ENCODE results near the gene CDHR3.
"Not testable (repeated sequence)": the region's sequence is repeated elsewhere in the genome, so short reads cannot be mapped to it uniquely, and the experiment has no call there.

Gene CDHR3

DNA sequence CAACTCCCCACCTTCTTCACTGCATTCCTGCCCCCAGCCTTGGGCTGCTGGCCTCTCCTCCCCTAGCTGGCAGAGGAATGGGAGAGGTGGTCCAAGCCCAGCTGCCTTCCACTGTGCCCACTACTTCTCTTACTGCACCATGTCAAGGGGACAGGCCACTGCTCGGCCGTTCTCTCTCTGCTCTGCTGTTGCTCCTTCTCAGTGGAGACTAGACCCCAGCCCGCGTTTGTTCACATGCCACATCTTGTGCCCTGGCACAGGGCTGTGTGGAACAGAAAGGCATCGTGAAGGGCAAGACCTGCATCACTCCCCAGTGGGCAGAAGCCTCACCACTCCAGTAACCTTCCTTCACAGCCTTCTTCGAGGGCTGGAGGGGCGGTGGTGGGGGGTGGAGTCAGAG is 711 bp upstream of the CDHR3 start:
- DNase-seq: no peak

DNA sequence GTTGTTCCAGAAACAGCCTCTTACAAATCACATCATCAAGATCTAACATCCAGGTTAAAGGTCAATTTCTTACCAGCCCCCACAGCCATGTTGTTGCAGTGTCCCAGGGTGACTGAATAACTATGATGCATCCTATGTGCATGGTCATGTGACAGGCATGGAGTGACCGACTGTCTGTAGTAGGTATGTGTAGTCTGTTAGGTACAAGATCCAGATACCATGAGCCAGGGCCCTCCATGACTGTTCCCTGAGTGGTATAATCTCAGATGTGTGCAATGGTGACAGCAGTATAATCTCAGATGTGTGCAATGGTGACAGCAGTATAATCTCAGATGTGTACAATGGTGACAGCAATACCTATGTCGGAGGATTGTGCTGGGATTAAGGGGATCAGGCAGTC is 8.8 kb downstream of the CDHR3 start:
- no peak for DNase-seq

DNA sequence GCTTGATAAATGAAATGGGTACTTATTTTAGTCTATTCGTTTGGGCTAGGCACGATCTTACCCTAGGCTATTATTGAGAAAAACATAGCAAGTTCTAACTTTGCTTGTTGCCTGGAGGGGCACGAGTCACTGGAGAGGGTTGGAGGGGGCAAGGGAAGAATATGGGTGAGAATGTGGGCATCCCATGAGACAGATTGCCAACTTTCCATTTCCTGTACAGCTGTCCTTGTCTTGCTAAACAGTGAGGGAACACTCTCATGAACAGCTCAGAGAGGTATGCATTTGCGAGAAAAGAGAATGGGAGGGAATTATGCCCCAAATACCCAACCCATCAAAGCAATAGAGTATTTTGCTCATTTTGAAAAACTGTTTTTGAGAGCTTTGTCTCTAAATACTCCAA is 9.2 kb downstream of the CDHR3 start:
- DNase-seq: no peak

DNA sequence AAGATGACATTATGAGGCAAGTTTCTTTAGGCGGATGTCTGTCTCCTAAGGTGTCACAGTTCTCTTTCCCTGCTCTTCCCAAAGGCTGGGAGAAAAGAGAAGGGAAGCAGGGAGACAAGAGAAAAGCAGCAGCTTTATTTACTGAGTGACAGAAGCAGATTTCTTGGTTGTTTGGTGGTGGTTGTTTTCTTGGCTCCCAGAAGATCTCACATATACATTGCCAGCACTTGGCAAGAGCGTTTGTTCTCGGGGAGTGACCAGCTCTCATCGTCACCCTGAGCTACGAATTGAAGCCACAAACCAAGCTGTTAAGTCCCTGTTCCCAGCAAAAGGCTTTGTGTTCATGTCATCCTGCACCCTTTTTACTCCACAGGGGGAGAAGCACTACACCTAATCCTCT is 11.4 kb downstream of the CDHR3 start:
- no peak for DNase-seq

DNA sequence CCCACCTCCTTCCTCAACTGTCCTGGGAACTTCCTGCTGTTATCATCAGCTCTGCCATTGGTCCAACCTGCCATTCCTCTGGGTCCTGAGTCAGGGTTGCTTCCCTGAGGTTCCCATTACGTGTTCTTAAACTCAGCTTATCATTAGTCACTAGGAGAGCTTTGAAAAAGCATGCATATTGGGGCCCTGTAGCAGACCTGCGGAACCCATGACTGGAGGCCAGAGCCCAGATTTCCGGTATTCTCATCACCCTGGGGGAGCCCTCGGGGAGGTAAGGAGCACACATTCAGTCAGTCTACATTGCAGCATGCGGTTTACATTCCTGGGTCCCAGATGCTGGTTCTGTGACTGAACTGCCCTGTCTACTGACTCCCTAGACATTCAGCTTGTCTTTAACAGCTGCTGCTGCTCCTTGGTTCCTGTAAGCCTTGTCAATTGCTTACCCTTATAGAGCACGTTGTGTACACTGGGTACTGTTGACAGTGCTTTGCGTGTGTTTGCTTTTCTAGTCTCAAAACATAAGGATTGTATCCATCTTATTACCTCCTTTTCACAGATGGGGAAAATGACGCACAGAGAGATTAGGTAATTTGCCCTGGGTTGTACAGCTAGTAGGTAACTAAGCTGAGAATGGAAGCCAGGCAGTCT is 12.8 kb downstream of the CDHR3 start:
- no peak for DNase-seq

DNA sequence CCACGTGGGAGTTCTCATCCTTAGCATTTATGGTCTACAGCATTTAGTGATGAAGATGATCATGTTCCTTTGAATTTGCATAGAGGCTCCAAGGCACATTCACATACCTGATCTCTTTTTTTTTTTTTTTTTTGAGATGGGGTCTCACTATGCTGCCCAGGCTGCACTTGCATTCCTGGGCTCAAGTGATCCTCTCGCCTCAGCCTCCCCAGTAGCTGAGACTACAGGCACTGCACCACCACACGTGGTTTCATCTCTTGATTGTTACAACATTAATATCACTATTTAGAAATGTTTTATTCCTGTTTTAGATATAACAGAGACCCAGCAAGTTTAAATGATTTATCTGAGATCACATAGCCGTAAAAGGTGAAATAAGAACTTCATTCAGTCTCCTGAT is 13.8 kb downstream of the CDHR3 start:
- no peak for DNase-seq

DNA sequence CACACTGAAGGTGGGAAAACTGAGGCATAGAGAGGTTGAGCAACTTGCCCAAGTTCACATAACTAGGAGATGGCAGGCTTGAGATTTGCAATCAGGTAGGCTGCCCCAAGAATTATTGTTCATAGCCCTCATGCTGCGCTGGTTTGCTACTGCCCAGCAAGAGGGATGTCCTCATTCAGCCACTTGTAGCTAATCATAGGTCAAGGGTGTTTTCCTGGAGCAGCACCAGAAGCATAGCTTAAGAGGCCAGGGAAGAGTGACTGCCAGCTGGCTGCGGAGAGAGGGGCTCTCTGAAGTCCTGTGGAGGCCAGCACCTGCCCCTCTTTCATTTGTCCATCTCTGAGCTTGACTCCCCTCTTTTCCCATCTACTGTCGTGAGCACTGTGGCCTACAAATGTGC is 15.0 kb downstream of the CDHR3 start:
- no peak for DNase-seq

DNA sequence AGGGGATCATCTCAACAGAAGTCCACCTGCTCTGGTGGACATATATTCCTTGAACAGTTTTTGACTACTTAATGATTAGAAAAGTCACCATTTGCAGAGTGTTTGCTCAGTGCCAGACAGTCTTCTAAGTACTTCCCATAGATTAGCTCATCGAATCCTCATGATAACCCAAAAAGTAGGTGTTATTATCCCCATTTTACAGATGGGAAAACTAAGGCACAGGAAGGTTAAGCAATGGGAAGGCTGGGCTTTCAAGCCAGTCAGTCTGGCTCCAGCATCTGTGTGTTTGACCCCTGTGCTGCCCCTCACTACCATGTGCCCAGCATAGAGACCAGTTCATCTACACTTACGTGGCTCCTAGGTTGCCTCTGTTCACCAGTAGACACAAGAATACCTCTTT is 15.9 kb downstream of the CDHR3 start:
- DNase-seq: no peak

DNA sequence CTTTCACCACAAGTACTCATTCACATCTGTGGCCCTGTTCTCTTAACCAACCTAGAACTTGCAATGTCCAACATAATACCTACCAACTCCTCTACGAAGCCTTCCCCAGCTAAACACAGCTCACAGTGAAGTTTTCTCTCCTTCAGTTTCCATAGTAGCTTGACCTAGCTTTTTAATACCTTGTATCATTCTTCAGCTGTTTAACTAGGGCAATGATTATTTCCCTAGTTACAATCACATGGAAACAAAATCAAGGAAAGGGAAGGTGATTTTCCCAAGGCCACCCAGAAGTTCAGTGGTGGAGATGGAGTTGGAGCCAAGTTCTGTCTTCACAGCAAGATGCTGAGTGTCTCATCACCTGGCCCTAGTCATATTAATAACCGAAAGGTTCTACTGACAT is 16.3 kb downstream of the CDHR3 start:
- no peak for DNase-seq

DNA sequence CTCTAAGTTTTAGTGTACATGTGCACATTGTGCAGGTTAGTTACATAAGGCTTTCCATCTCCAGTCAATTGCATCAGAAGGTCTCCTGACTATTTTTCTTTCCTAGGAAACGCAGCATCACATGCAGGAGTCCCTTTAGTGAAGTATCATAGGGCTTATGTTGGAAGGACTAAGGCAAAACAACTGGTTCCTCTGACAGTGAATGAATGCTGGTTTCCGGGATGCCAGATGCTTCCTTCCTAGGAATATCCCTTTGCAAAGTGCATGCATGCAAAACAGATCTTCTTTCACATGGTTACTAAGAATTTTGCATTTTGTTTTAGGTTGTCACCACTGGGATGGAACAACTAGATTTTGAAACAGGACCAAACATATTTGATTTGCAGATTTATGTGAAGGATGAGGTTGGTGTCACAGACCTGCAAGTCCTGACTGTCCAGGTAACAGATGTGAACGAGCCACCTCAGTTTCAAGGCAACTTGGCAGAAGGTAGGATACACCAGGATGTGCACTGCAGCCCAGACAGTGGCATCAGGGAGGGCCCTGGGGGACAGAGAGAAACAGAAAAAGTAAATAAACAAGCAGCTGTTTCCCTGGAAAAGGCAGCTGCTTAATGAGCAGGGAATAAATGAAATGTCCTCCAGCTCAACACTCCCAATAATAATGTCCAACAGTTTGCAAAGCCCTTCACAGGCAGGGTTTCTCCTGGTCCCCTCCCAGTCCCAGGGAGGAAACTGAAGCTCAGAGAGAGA is 17.8 kb downstream of the CDHR3 start:
- no peak for DNase-seq

DNA sequence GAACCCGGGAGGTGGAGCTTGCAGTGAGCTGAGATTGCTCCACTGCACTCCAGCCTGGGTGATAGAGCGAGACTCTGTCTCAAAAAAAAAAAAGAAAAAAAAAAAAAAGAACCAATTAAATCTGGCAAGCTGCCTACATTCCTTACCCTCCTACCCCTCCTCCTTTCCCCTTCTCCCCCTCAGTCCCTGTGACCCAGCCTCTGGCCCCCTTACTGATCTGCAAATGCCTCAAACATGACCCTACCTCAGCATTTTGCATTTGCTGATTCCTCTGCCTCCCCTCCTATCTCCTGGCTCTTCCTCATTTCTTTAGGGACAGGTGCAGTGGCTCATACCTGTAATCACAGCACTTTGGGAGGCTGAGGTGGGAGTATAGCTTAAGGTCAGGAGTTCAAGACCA is 19.3 kb downstream of the CDHR3 start:
- no peak for DNase-seq

DNA sequence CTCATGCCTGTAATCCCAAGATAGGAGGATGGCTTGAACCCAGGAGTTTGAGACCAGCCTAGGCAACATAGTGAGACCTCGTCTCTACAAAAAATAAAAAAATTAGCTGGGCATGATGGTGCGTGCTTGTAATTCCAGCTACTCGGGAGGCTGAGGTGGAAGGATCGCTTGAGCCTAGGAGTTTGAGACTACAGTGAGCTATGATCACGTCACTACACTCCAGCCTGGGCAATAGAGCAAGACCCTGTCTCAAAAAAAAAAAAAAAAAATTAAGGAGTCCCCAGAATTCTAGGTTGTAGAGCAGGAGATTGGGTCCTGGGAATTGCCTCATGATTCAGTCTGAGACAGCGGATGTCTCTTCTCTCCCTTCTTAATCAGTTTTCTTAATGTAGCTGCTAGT is 21.7 kb downstream of the CDHR3 start:
- not testable (repeated sequence) for DNase-seq

DNA sequence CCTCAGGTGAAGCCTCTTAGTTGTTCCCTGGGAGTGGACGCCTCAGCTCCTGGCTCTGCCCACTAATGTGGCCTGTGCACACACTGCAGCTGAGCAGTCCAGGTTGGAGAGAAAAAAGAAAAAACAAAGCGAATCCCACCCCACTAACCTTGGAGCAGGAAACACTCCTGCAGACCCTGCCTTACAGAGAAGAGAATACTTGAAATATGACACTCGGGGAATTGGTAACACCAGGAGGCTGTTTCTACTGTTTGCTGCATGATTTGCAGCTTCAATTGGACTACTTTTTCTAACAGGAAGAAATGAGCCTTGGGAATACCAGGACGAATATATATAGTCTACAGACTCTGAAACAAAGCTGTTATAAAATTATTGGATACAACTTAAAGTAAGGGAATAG is 22.2 kb downstream of the CDHR3 start:
- no peak for DNase-seq

DNA sequence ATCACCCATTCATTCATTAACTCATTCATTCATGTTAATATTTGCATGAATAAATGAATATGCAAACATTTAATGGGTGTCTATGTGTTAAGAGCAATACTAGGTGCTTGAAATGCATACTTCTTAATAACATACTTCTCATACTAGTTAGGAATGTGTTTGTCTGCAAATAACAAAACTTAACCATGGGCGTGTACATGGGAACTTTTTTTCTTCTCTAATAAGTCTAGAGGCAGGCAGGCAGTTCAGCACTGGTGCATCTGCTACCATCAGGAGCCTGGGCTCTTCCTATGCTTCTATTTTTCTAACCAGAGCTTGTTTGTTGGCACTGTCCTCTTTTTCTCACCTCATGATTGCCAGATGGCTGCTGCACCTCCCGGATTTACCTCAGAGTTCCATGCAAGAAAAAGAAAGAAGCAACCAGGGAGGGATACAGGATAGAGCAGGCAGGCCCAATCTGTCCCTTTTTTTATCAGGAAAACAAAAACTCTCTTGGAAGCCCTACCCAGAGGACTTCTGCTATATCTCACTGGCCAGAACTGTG is 22.7 kb downstream of the CDHR3 start:
- DNase-seq: no peak

DNA sequence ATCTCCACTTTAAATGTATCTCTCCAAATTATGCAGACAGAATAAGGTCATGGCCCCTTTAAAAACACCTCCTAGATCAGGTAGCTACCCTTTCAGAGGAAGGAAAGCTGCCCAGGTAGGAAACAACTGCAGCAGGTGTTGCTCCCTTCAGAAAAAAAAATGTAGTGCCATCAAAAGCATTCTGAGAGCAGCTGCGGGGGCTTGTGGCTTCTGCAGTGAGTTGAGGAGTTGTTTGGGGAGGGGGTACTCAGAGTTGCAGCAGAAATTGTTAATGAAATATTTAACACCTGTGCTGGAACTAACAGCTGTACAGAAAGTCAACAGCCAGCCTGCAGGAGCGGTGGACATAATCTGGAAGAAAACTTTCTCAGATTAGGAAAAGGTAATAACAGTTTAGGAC is 24.0 kb downstream of the CDHR3 start:
- no peak for DNase-seq

DNA sequence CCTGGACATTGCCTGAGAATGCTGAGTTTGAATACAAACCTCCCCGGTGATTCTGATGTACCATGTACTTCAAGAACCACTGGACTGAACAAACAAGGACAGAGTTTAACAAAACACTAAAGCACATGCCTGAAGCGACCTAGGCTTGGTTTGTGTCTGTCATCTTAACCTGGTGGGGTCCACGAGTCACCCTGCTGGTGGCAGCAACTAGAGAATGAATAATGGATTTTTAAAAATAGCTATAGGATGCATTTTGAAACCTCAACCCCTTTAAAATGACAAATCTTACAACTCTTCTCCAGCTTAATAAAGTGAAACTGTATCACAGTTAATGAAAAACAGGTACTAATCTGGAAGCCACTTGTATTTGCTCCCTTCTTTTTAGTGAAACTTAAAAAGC is 25.2 kb downstream of the CDHR3 start:
- no peak for DNase-seq

DNA sequence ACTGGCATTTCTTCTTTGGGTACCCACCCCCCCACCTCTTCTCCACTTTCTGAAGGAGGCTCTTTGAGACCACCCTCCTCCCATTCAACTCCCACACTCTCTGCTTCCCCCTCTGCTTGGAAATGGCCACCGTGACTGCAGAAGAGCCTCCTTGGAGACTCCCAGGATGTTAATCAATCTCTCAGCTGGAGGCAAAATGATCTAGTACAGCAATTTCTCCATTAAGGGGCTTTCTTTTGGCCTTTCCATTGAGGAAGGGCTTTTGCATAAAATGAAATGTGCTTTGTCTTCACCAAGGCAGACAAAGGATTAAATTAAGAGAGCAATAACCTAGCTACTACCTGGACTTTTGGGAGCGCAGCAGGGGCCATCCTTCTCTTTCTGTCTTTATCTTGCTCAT is 26.1 kb downstream of the CDHR3 start:
- no peak for DNase-seq

DNA sequence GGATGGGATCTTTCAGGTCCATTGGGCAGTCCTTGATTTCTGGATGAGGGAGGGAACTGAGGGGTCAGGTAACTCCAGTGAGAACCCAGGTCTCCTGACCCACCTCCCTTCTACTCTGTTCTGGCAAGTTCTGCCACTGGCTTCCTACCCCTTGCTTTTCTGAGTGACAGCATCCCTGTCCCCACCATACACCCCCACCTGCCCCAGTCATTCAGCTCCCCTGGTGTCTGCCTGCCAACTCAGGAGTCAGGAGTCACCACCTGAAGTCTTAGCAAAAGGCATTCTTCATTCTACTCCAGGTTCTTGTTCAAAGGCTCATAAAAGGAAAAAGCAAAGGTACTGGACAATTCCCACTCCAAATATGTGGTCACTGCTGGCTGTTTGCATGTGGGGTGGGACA is 26.6 kb downstream of the CDHR3 start:
- DNase-seq: no peak

DNA sequence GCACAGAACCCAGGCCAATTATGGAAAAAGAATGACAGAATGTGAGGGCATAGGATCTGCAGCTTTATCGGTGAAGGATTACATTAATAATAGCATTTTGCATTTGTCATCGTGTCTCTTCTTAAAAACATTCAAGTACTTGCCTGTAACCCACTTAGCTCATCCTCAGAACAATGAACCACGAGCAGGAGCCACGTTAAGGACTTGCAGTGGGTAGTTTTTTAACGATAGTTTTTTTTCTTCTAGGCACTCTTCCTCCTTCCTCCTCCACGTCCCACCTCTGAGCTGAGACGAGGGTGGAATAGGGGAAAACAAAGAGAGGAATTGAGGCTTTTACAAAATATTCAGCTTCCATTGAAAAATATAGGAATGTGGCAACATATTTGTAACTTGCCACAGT is 27.1 kb downstream of the CDHR3 start:
- no peak for DNase-seq

DNA sequence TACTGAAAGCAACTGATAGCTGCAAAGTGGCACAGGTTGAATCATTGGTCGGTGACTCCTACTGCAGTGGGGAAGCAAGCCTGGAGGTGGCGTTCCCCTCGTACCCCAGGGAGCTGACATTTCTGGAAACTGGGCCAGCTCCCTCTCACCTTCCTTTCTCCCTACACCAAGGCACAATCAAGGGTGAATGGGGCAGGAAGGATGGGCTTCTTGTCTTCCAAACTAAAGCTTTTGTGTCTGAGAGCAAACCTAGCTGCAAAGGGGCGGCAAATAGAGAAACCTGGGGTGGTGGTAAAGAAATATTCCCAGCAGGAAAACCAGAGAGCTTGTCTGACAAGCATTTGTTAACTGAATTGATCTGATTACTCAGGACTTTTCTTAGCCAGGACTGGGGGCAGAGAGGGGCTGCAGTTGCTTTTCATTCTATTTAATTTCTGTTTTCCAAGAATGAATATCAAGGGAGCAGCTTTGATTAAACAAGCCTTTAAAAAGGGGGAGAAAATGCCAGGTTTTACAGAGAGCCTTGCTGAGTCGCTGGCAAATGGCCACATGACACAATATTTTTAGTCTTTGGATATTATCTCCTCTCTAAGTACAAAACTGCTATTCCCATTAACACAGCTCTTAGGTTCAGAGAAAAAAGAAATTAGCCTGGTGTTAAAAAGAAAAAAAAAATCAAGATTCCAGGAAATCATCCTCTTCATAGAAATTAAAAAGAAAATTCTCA is 27.8 kb downstream of the CDHR3 start:
- DNase-seq: no peak

DNA sequence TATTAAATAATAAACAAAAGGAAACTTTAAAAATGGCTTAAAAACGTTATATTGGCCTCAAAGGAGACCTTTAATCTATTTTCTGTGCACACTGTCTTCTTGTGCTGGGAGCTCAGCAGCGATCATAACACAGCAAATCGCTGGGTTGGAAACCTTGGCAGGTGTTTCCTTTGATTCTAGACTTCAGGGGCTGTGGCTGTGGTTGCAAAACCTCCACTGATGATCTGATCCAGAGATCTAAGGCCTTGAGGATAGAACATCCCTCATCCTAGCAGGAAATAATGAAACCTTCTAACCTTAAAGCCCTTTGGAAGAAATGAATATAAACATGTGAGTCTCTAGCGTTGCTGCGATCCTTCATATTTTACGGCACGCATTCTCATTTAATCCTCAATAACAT is 29.8 kb downstream of the CDHR3 start:
- no peak for DNase-seq

DNA sequence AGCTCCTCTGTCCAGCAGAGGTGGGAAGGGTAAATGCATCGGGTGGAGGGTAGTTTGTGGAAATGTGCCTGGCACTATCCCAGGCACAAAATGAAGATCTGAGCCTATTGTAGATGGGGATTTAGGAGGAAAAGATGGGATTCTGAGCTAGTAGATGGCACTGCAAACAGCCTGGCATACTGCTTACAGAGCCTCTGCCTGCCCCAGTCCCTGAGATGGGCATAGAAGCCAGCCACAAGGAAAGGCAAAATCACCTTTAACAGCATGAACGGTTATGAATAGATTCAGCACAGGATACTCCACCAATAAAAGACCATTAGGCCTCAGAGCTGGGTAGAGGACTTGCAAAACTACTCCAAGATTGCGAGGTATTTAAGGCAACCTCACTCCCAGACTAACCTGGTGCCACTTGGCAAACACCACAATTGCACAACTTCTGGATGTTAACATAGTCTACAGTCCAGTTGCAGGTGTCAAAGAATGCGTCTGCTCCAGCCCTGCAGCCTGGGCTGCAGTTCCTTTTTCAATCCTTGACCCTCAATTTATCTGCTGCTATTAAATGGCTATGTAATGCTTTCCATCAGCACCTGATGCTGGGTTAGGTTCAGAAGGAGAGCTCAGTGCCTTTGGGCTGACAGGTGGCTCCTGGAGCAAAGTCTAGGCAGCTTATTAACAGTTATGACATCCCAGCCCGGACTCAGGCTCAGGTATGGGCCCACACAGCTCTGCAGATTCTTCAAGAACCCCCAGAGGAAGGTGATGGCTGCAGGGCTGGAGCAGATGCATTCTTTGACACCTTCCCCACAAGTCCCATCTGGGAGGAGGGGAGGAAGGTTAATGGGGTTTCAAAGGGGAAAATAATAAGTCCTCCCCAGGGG is 34.0 kb downstream of the CDHR3 start:
- DNase-seq: no peak

DNA sequence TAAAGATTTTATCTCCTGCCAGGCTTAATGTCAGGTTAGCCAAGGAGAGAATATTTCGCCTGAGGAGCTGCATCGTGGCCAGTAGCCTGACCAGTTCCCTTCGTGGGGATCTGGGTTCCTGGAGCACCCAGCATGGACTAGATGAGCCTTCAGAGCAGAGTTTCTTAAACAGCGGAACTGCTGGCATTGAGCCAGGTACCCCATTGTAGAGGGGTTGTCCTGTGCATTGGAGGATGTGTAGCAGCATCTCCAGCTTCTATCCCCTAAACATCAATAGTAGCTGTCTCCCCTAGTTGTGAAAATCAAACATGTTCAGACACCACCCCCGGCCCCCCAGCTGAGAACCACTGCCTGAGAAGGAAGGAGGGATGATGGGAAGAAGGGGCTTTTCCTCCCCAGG is 36.2 kb downstream of the CDHR3 start:
- DNase-seq: no peak

Measured in activated CD4-positive, alpha-beta T cell treated with anti-CD3 and anti-CD28 coated beads, Interleukin-2, amount 50 U/mL, for 48 hours (primary cell).